Lung (tissue), 12 donors: ENCODE results near the gene CCL26. TPM values are rescaled to one million over a fixed set of nuclear protein-coding genes. Genes with fewer than 3 reads are reported as not detected.

ENCODE experiments used
- ATAC-seq: fragments of 200-7000 bp; cut with Tn5 transposase; one replicate; pipeline ENCODE4 v1.9.1; 2020; ENCODE audit warnings: moderate number of reproducible peaks; ENCODE audit not compliant: insufficient read depth, low FRiP score
- DNase-seq, 3 donors: peaks; one replicate each; pipeline ENCODE4 v3.0.0-alpha.2; 2013 to 2017
- H3K27ac ChIP-seq, 2 donors: one replicate each; pipeline ENCODE4 v1.5.1; 2013; ENCODE audit warnings: mild to moderate bottlenecking in 2 of 2, moderate library complexity in 2 of 2, control low read depth in 1 of 2, inconsistent platforms in 1 of 2, low read depth in 1 of 2, low read length in 1 of 2
- H3K27me3 ChIP-seq, 3 donors: one replicate each; pipeline ENCODE4 v1.5.1; 2013; ENCODE audit warnings: low read length in 2 of 3; ENCODE audit not compliant: control insufficient read depth in 3 of 3, insufficient read depth in 3 of 3
- H3K36me3 ChIP-seq, 4 donors: one replicate each; pipeline ENCODE4 v1.5.1; 2013; ENCODE audit warnings: low read length in 4 of 4, mild to moderate bottlenecking in 1 of 4, moderate library complexity in 1 of 4; ENCODE audit not compliant: control insufficient read depth in 4 of 4, insufficient read depth in 4 of 4
- H3K4me1 ChIP-seq, 5 donors: one replicate each; pipeline ENCODE4 v1.5.1; 2013; ENCODE audit warnings: low read length in 5 of 5, mild to moderate bottlenecking in 2 of 5, moderate library complexity in 1 of 5; ENCODE audit not compliant: control insufficient read depth in 5 of 5, insufficient read depth in 5 of 5
- H3K4me3 ChIP-seq: one replicate; pipeline ENCODE4 v1.5.1; 2013; ENCODE audit warnings: mild to moderate bottlenecking, control low read depth, moderate library complexity
- H3K9ac ChIP-seq, 2 donors: one replicate each; pipeline ENCODE4 v1.5.1; 2013; ENCODE audit warnings: low read length in 2 of 2, control low read depth in 1 of 2; ENCODE audit not compliant: insufficient read depth in 1 of 2
- H3K9me3 ChIP-seq, 4 donors: one replicate each; pipeline ENCODE4 v1.5.1; 2013; ENCODE audit warnings: low read length in 3 of 4, mild to moderate bottlenecking in 1 of 4, moderate library complexity in 1 of 4; ENCODE audit not compliant: control insufficient read depth in 4 of 4, insufficient read depth in 3 of 4
- WGBS, 2 donors: extraction: QIAGEN DNeasy Blood & Tissue Kit; methylation state at CpG; one replicate each; pipeline ENCODE4 v1.1.7; 2013; 5-methylcytosine and 5-hydroxymethylcytosine counted together
- polyA plus RNA-seq, 2 donors: library from polyadenylated mRNA; stranded (reverse); fragments of 200-250 nt; gene quantifications; one replicate each; pipeline ENCODE4 v1.2.1, GENCODE V29; 2013
- total RNA-seq, 2 donors: library from RNA; depleted of rRNA in 1 of 2; stranded (reverse); fragments of >200 nt in 1 of 2; gene quantifications; one replicate each; pipeline ENCODE4 v1.2.1, GENCODE V29; 2014 to 2021
- TF ChIP-seq, protein P1 (sequence below): IDR thresholded peaks from 2 replicates; pipeline ENCODE4 v1.5.1; 2012; ENCODE audit warnings: mild to moderate bottlenecking; ENCODE audit errors: control extremely low read depth, extremely low read depth
- donor health status: control.
- donor health status: control.
- donor health status: Bipolar disorder and iron deficiency.
- donor health status: healthy.
- donor health status: DM: yes; HTN: yes; CAD: no.

CCL26 gene
- total and polyA plus RNA-seq, 4 donors = 0.94 to 2.2 TPM; not detected in 2

DNA sequence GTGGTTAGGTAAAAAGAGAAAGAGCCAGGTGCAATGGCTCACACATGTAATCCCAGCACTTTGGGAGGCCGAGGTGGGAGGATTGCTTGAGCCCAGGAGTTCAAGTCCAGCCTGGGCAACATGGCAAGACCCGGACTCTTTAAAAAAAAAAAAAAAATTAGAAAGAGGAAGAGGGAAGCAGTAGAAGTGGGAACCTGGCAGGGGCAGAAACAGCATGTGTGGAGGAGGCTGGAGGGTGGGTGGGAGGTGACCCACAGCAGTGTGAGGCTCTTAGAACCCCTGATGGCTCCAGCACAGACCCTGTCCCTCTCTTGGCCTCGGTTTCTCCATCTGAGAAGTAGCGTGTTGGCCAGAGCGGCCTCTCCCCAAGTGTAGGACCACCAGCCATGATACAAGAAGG, 46.5 kb upstream of the CCL26 start:
- Histone ChIP-seq H3K9ac (no peak overlapping the region), H3K27me3 (no peaks in the 10 kb centered on the region), H3K4me1 (no peaks in the 10 kb centered on the region), H3K36me3 (no peaks in the 10 kb centered on the region), H3K4me3 (no peak overlapping the region), H3K27ac (no peak overlapping the region), H3K9me3 (no peaks in the 10 kb centered on the region)
- WGBS, 2 donors = 70 to 80% methylated on average over 5 of the region's 5 CpGs
- TF ChIP-seq, protein P1, sequence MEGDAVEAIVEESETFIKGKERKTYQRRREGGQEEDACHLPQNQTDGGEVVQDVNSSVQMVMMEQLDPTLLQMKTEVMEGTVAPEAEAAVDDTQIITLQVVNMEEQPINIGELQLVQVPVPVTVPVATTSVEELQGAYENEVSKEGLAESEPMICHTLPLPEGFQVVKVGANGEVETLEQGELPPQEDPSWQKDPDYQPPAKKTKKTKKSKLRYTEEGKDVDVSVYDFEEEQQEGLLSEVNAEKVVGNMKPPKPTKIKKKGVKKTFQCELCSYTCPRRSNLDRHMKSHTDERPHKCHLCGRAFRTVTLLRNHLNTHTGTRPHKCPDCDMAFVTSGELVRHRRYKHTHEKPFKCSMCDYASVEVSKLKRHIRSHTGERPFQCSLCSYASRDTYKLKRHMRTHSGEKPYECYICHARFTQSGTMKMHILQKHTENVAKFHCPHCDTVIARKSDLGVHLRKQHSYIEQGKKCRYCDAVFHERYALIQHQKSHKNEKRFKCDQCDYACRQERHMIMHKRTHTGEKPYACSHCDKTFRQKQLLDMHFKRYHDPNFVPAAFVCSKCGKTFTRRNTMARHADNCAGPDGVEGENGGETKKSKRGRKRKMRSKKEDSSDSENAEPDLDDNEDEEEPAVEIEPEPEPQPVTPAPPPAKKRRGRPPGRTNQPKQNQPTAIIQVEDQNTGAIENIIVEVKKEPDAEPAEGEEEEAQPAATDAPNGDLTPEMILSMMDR = no peak
- ATAC-seq (no peak), DNase-seq (no peak)

DNA sequence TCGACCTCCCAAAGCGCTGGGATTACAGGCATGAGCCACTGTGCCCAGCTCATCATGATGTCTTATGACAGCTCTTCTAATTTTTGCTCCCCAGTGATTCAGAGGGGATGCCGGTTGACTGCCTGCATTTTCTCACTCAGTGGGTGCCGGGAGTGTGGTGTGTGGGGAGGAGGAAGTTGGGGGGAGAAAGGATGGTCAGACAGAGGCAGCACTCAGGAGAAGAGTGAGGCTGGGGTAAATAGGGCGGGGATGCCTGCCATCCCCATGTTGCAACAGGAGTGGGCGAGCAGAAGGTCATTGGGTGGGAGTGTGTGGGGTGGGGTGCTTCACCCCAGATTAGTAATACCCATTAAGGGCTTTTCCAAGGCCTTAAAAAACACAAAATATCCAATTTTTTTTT, 45.1 kb upstream of the CCL26 start:
- H3K4me1 ChIP-seq = no peaks in the 10 kb centered on the region
- H3K4me3 ChIP-seq = no peak overlapping the region
- WGBS, 2 donors = 57 to 63% methylated on average over 6 of the region's 6 CpGs
- TF ChIP-seq, protein P1 = no peak
- H3K27me3 ChIP-seq = no peaks in the 10 kb centered on the region
- H3K27ac ChIP-seq = no peak overlapping the region
- H3K9me3 ChIP-seq = no peaks in the 10 kb centered on the region
- H3K36me3 ChIP-seq = no peaks in the 10 kb centered on the region
- DNase-seq = no peak
- ATAC-seq = no peak
- no peak overlapping the region for H3K9ac ChIP-seq

DNA sequence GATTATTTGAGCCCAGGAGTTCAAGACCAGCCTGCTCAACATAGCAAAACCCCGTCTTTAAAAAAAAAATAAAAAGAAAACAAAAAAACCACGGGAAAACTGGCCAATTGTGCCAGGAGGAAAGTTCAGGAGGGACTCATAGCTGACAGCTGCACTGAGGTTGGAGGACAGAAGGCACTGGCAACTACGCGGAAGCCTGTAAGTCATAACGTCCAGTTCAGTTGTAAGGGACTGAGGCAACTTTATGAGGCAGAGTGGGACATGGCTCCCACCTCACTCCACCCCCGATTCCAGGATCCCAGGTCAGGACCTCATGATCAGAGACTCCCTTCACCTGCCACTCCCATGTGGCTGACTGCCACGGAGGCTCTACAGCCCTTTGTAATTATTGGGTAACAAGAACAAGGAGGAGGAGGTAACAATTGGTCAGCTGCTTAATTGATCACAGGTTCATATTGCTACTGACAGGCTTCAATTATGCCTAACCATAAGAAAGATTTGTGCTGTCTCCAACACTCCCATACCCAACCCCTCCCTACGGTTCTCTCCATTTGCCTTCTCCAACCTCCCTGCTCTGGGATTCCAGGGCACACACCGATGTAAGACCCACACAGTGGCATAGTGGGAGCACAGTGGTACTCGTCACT, 43.5 kb upstream of the CCL26 start:
- Histone ChIP-seq H3K4me1 (no peaks in the 10 kb centered on the region), H3K36me3 (no peaks in the 10 kb centered on the region), H3K27ac (no peak overlapping the region), H3K27me3 (no peaks in the 10 kb centered on the region), H3K9ac (no peak overlapping the region), H3K4me3 (no peak overlapping the region), H3K9me3 (no peaks in the 10 kb centered on the region)
- ATAC-seq = no peak
- WGBS, 2 donors = 64 to 72% methylated on average over 10 of the region's 10 CpGs
- no peak for DNase-seq
- TF ChIP-seq, protein P1 = no peak

DNA sequence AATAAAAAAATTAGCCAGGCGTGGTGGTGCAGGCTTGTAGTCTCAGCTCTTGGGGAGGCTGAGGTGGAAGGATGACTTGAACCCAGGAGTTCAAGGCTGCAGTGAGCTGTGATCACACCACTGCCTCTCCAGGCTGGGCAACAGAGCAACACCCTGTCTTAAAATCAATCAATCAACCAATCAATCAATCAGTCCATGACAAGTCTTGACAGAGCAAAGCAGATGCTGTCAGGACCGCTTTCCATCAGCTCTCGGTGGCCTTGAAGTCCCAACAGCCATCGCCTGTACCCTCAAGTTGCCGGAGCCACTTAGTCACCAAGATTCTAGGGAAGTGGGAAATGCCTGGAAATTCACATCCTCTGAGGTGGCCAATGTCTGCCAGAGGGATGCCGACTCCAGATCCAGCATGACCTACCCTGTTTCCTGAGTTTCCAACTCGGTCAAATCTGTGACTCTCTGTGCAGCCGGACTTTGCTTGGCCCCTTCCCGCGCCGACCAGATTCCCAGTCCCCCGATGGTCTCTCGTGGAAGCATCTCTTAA, 42.5 kb upstream of the CCL26 start:
- TF ChIP-seq, protein P1 = no peak
- no peak overlapping the region for H3K9ac ChIP-seq
- ATAC-seq = no peak
- no peak for DNase-seq
- H3K4me1 ChIP-seq = no peaks in the 10 kb centered on the region
- no peaks in the 10 kb centered on the region for H3K27me3 ChIP-seq
- no peak overlapping the region for H3K27ac ChIP-seq
- H3K4me3 ChIP-seq = no peak overlapping the region
- WGBS, 2 donors = 79 to 84% methylated on average over 13 of the region's 13 CpGs
- H3K36me3 ChIP-seq = no peaks in the 10 kb centered on the region
- no peaks in the 10 kb centered on the region for H3K9me3 ChIP-seq
